ENCODE results near the gene ADAT3. TPM values are rescaled to one million over a fixed set of nuclear protein-coding genes. Genes with fewer than 3 reads are reported as not detected.
A peak's percentile ranks its signal among the peaks of the same experiment; 100 is the strongest.

The ADAT3 gene
- total RNA-seq, 1 donor from 2014 or later, result 5.7 TPM

GRCh38 chr19:1864480-1865171 lies 40.6 kb upstream of the ADAT3 start:
- peaks cover 22% of the 10 kb centered on the region for H3K4me1 ChIP-seq (ENCODE audit: insufficient read depth, low read length)
- H3K36me3 ChIP-seq (ENCODE audit: insufficient read depth, low read length), result no peaks in the 10 kb centered on the region
- H3K27me3 ChIP-seq (ENCODE audit: insufficient read depth, low read length), result no peaks in the 10 kb centered on the region
- H3K9me3 Mint-ChIP-seq (ENCODE audit: unreplicated experiment), result no peaks in the 10 kb centered on the region
- H4K20me1 ChIP-seq (ENCODE audit: insufficient read depth, low read length), result peaks cover 30% of the 10 kb centered on the region
- H3K36me3 Mint-ChIP-seq (ENCODE audit: low read depth, unreplicated experiment), result no peaks in the 10 kb centered on the region
- peak overlapping the region; percentile 76 for H3K4me3 Mint-ChIP-seq (ENCODE audit: unreplicated experiment)
- H3K4me1 Mint-ChIP-seq (ENCODE audit: low read depth, unreplicated experiment), result no peaks in the 10 kb centered on the region
- peak overlapping the region; percentile 96 for H3K4me2 ChIP-seq (ENCODE audit: low read length)
- FAIRE-seq (no peak), DNase-seq (ENCODE audit: low read depth) (no peak)
- no peak for TF ChIP-seq EZH2 (IDR thresholded peaks at IDR 0.05; ENCODE audit: insufficient read depth, low read length)
- TF ChIP-seq, protein P1, sequence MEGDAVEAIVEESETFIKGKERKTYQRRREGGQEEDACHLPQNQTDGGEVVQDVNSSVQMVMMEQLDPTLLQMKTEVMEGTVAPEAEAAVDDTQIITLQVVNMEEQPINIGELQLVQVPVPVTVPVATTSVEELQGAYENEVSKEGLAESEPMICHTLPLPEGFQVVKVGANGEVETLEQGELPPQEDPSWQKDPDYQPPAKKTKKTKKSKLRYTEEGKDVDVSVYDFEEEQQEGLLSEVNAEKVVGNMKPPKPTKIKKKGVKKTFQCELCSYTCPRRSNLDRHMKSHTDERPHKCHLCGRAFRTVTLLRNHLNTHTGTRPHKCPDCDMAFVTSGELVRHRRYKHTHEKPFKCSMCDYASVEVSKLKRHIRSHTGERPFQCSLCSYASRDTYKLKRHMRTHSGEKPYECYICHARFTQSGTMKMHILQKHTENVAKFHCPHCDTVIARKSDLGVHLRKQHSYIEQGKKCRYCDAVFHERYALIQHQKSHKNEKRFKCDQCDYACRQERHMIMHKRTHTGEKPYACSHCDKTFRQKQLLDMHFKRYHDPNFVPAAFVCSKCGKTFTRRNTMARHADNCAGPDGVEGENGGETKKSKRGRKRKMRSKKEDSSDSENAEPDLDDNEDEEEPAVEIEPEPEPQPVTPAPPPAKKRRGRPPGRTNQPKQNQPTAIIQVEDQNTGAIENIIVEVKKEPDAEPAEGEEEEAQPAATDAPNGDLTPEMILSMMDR (IDR thresholded peaks at IDR 0.05; ENCODE audit: insufficient read depth, low read depth, low read length), result peak; percentile 34
- no peaks in the 10 kb centered on the region for H3K9me3 ChIP-seq (ENCODE audit: insufficient read depth, low read depth, low read length)
- peak overlapping the region; percentile 75 for H3K27ac Mint-ChIP-seq (ENCODE audit: unreplicated experiment)
- H2AFZ ChIP-seq (ENCODE audit: low read depth, low read length), result peak overlapping the region; percentile 73
- H3K27ac ChIP-seq (ENCODE audit: low read depth, low read length), result peak overlapping the region; percentile 66
- H3K9ac ChIP-seq (ENCODE audit: low read length), result peak overlapping the region; percentile 87
- peak overlapping the region; percentile 62 for H3K4me3 ChIP-seq (ENCODE audit: insufficient read depth, low read depth, low read length)
- H3K27me3 Mint-ChIP-seq (ENCODE audit: low read depth, unreplicated experiment), result no peaks in the 10 kb centered on the region
- peaks cover 30% of the 10 kb centered on the region for H3K79me2 ChIP-seq (ENCODE audit: insufficient read depth, low read length)

DNA sequence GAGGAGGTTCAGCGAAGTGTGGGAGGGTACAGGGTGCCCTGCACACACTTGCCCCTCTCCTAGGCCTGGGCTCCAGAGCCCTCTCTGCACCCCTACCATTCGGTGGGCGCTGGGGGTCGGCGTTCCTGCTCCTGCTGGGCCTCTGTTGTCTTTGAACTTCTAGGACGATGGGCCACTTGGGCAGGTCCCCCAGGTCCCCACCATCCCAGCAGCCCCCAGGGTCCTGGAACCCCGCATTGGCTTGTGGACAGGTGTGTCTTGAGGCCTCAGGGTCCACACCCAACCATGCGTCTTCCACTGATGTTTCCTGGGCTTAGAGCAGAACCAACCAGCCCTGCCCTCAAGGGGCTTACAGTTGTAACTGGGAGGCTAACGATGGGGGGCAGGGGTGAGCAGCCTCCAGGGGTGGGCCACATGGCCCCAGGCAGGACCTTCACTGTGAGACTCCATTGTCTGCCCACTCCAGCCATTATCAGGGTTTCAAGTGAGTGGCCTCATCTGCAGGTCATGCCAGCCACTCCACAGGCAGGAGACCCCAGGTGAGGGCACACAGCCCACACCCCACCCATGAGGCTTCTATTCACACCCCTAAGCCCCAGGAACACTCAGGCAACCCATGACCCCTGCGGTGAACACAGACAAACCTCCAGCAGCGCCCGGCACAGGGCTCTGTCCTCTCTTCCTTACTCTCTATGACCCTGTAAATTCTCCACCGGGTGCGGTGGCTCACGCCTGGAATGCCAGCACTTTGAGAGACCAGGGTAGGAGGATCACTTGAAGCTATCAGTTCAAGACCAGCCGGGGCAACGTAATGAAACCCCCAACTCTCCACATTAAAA lies 39.8 kb upstream of the ADAT3 start:
- H3K4me2 ChIP-seq (ENCODE audit: low read length), result peak overlapping the region; percentile 96
- H3K27me3 Mint-ChIP-seq (ENCODE audit: low read depth, unreplicated experiment), result no peaks in the 10 kb centered on the region
- no peaks in the 10 kb centered on the region for H3K4me1 Mint-ChIP-seq (ENCODE audit: low read depth, unreplicated experiment)
- no peaks in the 10 kb centered on the region for H3K9me3 ChIP-seq (ENCODE audit: insufficient read depth, low read depth, low read length)
- peak overlapping the region; percentile 45 for H3K4me3 Mint-ChIP-seq (ENCODE audit: unreplicated experiment)
- no peak overlapping the region for H3K27ac Mint-ChIP-seq (ENCODE audit: unreplicated experiment)
- H3K4me1 ChIP-seq (ENCODE audit: insufficient read depth, low read length), result peaks cover 15% of the 10 kb centered on the region
- H3K79me2 ChIP-seq (ENCODE audit: insufficient read depth, low read length), result peaks cover 24% of the 10 kb centered on the region
- peak overlapping the region; percentile 87 for H3K9ac ChIP-seq (ENCODE audit: low read length)
- H3K36me3 ChIP-seq (ENCODE audit: insufficient read depth, low read length), result no peaks in the 10 kb centered on the region
- no peak for TF ChIP-seq EZH2 (IDR thresholded peaks at IDR 0.05; ENCODE audit: insufficient read depth, low read length)
- TF ChIP-seq, protein P1 (IDR thresholded peaks at IDR 0.05; ENCODE audit: insufficient read depth, low read depth, low read length), result no peak
- peaks cover 23% of the 10 kb centered on the region for H4K20me1 ChIP-seq (ENCODE audit: insufficient read depth, low read length)
- H3K9me3 Mint-ChIP-seq (ENCODE audit: unreplicated experiment), result no peaks in the 10 kb centered on the region
- H2AFZ ChIP-seq (ENCODE audit: low read depth, low read length), result peak overlapping the region; percentile 73
- H3K27ac ChIP-seq (ENCODE audit: low read depth, low read length), result no peak overlapping the region
- H3K4me3 ChIP-seq (ENCODE audit: insufficient read depth, low read depth, low read length), result peak overlapping the region; percentile 62
- FAIRE-seq (no peak), DNase-seq (ENCODE audit: low read depth) (no peak)
- H3K36me3 Mint-ChIP-seq (ENCODE audit: low read depth, unreplicated experiment), result no peaks in the 10 kb centered on the region
- H3K27me3 ChIP-seq (ENCODE audit: insufficient read depth, low read length), result no peaks in the 10 kb centered on the region
